HepG2 (cell line): ENCODE results near the gene IFITM10. TPM values are rescaled to one million over a fixed set of nuclear protein-coding genes. Genes with fewer than 3 reads are reported as not detected.

ENCODE experiments used
- AKNA ChIP-seq: sonication (generic); formaldehyde crosslinking; IDR thresholded peaks from 2 replicates; pipeline ENCODE4 v1.4.0; 2020; ENCODE audit warnings: missing genetic modification reagents, borderline replicate concordance
- ARNTL ChIP-seq: sonication (generic); formaldehyde crosslinking; IDR thresholded peaks from 2 replicates; pipeline ENCODE4 v1.4.0; 2020; ENCODE audit warnings: mild to moderate bottlenecking, missing genetic modification reagents
- KMT2B ChIP-seq: IDR thresholded peaks from 2 replicates; pipeline ENCODE4 v1.6.1; 2016; ENCODE audit warnings: missing genetic modification reagents, missing compliant biosample characterization
- MAFK ChIP-seq, 2 experiments: IDR thresholded peaks in 1 of 2; conservative IDR thresholded peaks in 1 of 2; 2 replicates each; pipeline ENCODE4 v1.6.1; 2011; ENCODE audit warnings: improper control_type of control experiment in 2 of 2, low read length in 2 of 2
- SOX5 ChIP-seq: IDR thresholded peaks from 2 replicates; pipeline ENCODE4 v1.6.1; 2016; ENCODE audit warnings: borderline replicate concordance
- ZNF75D ChIP-seq: sonication (generic); formaldehyde crosslinking; IDR thresholded peaks from 2 replicates; pipeline ENCODE4 v1.8.1; 2023; ENCODE audit warnings: missing genetic modification reagents, mild to moderate bottlenecking, borderline replicate concordance
- ZNF777 ChIP-seq: sonication (generic); formaldehyde crosslinking; IDR thresholded peaks from 2 replicates; pipeline ENCODE4 v1.4.0; 2020; ENCODE audit warnings: missing genetic modification reagents
- ZSCAN22 ChIP-seq: sonication (generic); formaldehyde crosslinking; IDR thresholded peaks from 2 replicates; pipeline ENCODE4 v1.4.0; 2020; ENCODE audit warnings: mild to moderate bottlenecking, missing genetic modification reagents
- polyA plus RNA-seq, 8 experiments: library from polyadenylated mRNA; depleted of rRNA in 3 of 8; stranded (reverse) in 7 of 8; unstranded in 1 of 8; fragments of >200 nt; fragmentation: Illumina TruSeq in 4 of 8; extraction: Trizol in 4 of 8; gene quantifications; 2 replicates each; pipeline versions ENCODE4 v1.2.1 to v1.2.3, GENCODE V29; 2011 to 2016; ENCODE audit warnings: low read depth in 4 of 8, missing spikeins in 1 of 8, mixed read lengths in 1 of 8; ENCODE audit not compliant: insufficient read depth in 1 of 8
- total RNA-seq, 5 experiments: library from RNA; depleted of rRNA; stranded (reverse); fragments of >200 nt; fragmentation: Illumina TruSeq; extraction: Trizol; gene quantifications; 2 replicates each; pipeline ENCODE4 v1.2.3, GENCODE V29; 2016; ENCODE audit warnings: low read depth in 1 of 5
- TF ChIP-seq, protein P1 (sequence below): IDR thresholded peaks from 2 replicates; pipeline ENCODE4 v1.6.1; 2016; ENCODE audit warnings: low read depth, missing genetic modification reagents, missing compliant biosample characterization

The IFITM10 gene
- total and polyA plus RNA-seq, 2 of the 13 experiments (the other 11 are each of a cell fraction or from before 2014, with no cell fraction given): 0.09 to 0.13 TPM

- TF ChIP-seq AKNA (CRISPR knock-in tag) (no peak), KMT2B (CRISPR knock-in tag) (0 out of 2 replicates have a peak, but pooled peaks have one; percentile 17), ZSCAN22 (CRISPR knock-in tag) (no peak), ZNF777 (CRISPR knock-in tag) (no peak), ZNF75D (CRISPR knock-in tag) (no peak), MAFK (conservative IDR thresholded peaks at IDR 0.05 in 1 of 2, IDR thresholded peaks at IDR 0.05 in 1 of 2; ENCODE audit: low read length in 2 of 2) (no peak), ARNTL (CRISPR knock-in tag) (peak; percentile 21; the same call in 1 of the 2 replicates), SOX5 (peak; percentile 18; the same call in 1 of the 2 replicates)
- TF ChIP-seq, protein P1, sequence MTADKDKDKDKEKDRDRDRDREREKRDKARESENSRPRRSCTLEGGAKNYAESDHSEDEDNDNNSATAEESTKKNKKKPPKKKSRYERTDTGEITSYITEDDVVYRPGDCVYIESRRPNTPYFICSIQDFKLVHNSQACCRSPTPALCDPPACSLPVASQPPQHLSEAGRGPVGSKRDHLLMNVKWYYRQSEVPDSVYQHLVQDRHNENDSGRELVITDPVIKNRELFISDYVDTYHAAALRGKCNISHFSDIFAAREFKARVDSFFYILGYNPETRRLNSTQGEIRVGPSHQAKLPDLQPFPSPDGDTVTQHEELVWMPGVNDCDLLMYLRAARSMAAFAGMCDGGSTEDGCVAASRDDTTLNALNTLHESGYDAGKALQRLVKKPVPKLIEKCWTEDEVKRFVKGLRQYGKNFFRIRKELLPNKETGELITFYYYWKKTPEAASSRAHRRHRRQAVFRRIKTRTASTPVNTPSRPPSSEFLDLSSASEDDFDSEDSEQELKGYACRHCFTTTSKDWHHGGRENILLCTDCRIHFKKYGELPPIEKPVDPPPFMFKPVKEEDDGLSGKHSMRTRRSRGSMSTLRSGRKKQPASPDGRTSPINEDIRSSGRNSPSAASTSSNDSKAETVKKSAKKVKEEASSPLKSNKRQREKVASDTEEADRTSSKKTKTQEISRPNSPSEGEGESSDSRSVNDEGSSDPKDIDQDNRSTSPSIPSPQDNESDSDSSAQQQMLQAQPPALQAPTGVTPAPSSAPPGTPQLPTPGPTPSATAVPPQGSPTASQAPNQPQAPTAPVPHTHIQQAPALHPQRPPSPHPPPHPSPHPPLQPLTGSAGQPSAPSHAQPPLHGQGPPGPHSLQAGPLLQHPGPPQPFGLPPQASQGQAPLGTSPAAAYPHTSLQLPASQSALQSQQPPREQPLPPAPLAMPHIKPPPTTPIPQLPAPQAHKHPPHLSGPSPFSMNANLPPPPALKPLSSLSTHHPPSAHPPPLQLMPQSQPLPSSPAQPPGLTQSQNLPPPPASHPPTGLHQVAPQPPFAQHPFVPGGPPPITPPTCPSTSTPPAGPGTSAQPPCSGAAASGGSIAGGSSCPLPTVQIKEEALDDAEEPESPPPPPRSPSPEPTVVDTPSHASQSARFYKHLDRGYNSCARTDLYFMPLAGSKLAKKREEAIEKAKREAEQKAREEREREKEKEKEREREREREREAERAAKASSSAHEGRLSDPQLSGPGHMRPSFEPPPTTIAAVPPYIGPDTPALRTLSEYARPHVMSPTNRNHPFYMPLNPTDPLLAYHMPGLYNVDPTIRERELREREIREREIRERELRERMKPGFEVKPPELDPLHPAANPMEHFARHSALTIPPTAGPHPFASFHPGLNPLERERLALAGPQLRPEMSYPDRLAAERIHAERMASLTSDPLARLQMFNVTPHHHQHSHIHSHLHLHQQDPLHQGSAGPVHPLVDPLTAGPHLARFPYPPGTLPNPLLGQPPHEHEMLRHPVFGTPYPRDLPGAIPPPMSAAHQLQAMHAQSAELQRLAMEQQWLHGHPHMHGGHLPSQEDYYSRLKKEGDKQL: no peak
- TF ChIP-seq, all 625 proteins: peak for 168
These were observed 56.9 kb downstream of the IFITM10 start (continued) for GRCh38 chr11:1693327-1694063.
